CD4-positive, alpha-beta memory T cell (primary cell): ENCODE measurements around the gene B3GALNT2. TPM values are rescaled to one million over a fixed set of nuclear protein-coding genes. Genes with fewer than 3 reads are reported as not detected.
A peak's percentile ranks its signal among the peaks of the same experiment; 100 is the strongest.

ENCODE experiments used
- CTCF ChIA-PET: fragments of 350-600 bp; sonication (Branson Sonifier 250); formaldehyde crosslinking; loops from one replicate; lab custom pipeline; 2021; ENCODE audit warnings: inconsistent platforms; ENCODE audit not compliant: partially characterized antibody; lab: Charles Lee
- POLR2A ChIA-PET: fragments of 350-600 bp; sonication (Branson Sonifier 250); formaldehyde crosslinking; loops from one replicate; lab custom pipeline; 2021; ENCODE audit not compliant: partially characterized antibody; lab: Charles Lee
- DNase-seq, 5 donors: peaks; one replicate each; pipeline versions ENCODE4 v3.0.0 to v3.0.0-alpha.2; 2020 to 2022; ENCODE audit warnings: mixed read lengths in 1 of 5
- H3K27ac ChIP-seq: one replicate; pipeline ENCODE4 v1.7.0; 2013; ENCODE audit warnings: low read depth, low read length
- H3K27me3 ChIP-seq: 2 replicates; pipeline ENCODE4 v1.7.0; 2013; ENCODE audit warnings: mild to moderate bottlenecking, low read length, moderate library complexity; ENCODE audit not compliant: insufficient read depth
- H3K36me3 ChIP-seq: 2 replicates; pipeline ENCODE4 v1.7.0; 2013; ENCODE audit warnings: mild to moderate bottlenecking, low read length, moderate library complexity; ENCODE audit not compliant: insufficient read depth
- H3K4me1 ChIP-seq: 2 replicates; pipeline ENCODE4 v1.7.0; 2013; ENCODE audit warnings: mild to moderate bottlenecking, low read length, moderate library complexity; ENCODE audit not compliant: insufficient read depth
- H3K4me3 ChIP-seq, 2 donors: one replicate each; pipeline ENCODE4 v1.7.0; 2013; ENCODE audit warnings: low read length in 2 of 2, mild to moderate bottlenecking in 1 of 2
- H3K9me3 ChIP-seq, 2 donors: one replicate each; pipeline ENCODE4 v1.7.0; 2013; ENCODE audit warnings: low read length in 2 of 2, control low read depth in 1 of 2; ENCODE audit not compliant: control insufficient read depth in 1 of 2
- H3K27ac Mint-ChIP-seq, 7 donors: one replicate each; pipeline ENCODE4 v1.8.0; 2020 to 2021; ENCODE audit warnings: mixed read lengths in 7 of 7, mild to moderate bottlenecking in 6 of 7, inconsistent platforms in 3 of 7, moderate library complexity in 3 of 7
- H3K27me3 Mint-ChIP-seq, 2 donors: one replicate each; pipeline ENCODE4 v1.8.0; 2020 to 2021; ENCODE audit warnings: mixed read lengths in 2 of 2
- H3K36me3 Mint-ChIP-seq, 2 donors: one replicate each; pipeline ENCODE4 v1.8.0; 2020 to 2021; ENCODE audit warnings: mixed read lengths in 2 of 2, inconsistent platforms in 1 of 2, mild to moderate bottlenecking in 1 of 2
- H3K4me1 Mint-ChIP-seq, 4 donors: one replicate each; pipeline ENCODE4 v1.8.0; 2020 to 2021; ENCODE audit warnings: mixed read lengths in 4 of 4, mild to moderate bottlenecking in 1 of 4
- H3K4me3 Mint-ChIP-seq, 8 donors: one replicate each; pipeline ENCODE4 v1.8.0; 2020 to 2021; ENCODE audit warnings: mixed read lengths in 8 of 8, mild to moderate bottlenecking in 7 of 8, moderate library complexity in 6 of 8, inconsistent platforms in 3 of 8
- H3K9me3 Mint-ChIP-seq, 8 donors: one replicate each; pipeline ENCODE4 v1.8.0; 2020 to 2021; ENCODE audit warnings: mixed read lengths in 8 of 8, mild to moderate bottlenecking in 5 of 8, inconsistent platforms in 3 of 8, moderate library complexity in 1 of 8
- intact Hi-C: fragments of 100-400 bp; cut with micrococcal nuclease; formaldehyde crosslinking; loops from one replicate; pipeline ENCODE4 v1.15.1; 2023
- polyA plus RNA-seq, 2 donors: library from polyadenylated mRNA; unstranded; fragments of 300-500 nt; fragmentation: Illumina TruSeq; gene quantifications; one replicate each; pipeline ENCODE4 v1.2.3, GENCODE V29; 2021
- total RNA-seq, 2 experiments: library from RNA; stranded (reverse); gene quantifications; one replicate each; pipeline ENCODE4 v1.2.3, GENCODE V29; 2021

The B3GALNT2 gene
- total and polyA plus RNA-seq, 4 experiments from 2014 or later: 6.3 to 12.1 (median 9.1) TPM

- H3K4me1 Mint-ChIP-seq: peaks cover 6 to 11% (median 9%) of the 10 kb centered on the region in 4 donors
- H3K4me3 Mint-ChIP-seq: no peak overlapping the region
- Histone ChIP-seq H3K4me1 (no peaks in the 10 kb centered on the region), H3K27ac (no peak overlapping the region), H3K9me3 (no peaks in the 10 kb centered on the region), H3K4me3 (no peak overlapping the region), H3K36me3 (no peaks in the 10 kb centered on the region), H3K27me3 (no peaks in the 10 kb centered on the region)
- intact Hi-C loops: loop anchor here (1.0 kb wide), 1 partner anchor 162 kb away; no protein-coding TSS in a partner anchor
- peak; percentile 53 to 64 (median 61) for DNase-seq
- ChIA-PET POLR2A (interaction anchor here (1.0 to 2.6 kb wide), 3 partner anchors 47 to 311 kb away, joined by 4 to 9 read pairs (median 8); no protein-coding TSS in a partner anchor), CTCF (interaction anchor here (0.7 to 7.4 kb wide), 38 partner anchors 11 to 928 kb away, joined by 3 to 130 read pairs (median 10); partner anchors contain the start of genes B3GALNT2, RBM34 and TOMM20)
- no peaks in the 10 kb centered on the region for H3K27me3 Mint-ChIP-seq
- peak overlapping the region in 1 of 7 donors; percentile 8 for H3K27ac Mint-ChIP-seq
- H3K9me3 Mint-ChIP-seq: no peaks in the 10 kb centered on the region
- peaks cover 0 to 8% of the 10 kb centered on the region in 2 donors for H3K36me3 Mint-ChIP-seq
These were observed 89.0 kb downstream of the B3GALNT2 start for GRCh38 chr1:235415008-235415904.

DNA sequence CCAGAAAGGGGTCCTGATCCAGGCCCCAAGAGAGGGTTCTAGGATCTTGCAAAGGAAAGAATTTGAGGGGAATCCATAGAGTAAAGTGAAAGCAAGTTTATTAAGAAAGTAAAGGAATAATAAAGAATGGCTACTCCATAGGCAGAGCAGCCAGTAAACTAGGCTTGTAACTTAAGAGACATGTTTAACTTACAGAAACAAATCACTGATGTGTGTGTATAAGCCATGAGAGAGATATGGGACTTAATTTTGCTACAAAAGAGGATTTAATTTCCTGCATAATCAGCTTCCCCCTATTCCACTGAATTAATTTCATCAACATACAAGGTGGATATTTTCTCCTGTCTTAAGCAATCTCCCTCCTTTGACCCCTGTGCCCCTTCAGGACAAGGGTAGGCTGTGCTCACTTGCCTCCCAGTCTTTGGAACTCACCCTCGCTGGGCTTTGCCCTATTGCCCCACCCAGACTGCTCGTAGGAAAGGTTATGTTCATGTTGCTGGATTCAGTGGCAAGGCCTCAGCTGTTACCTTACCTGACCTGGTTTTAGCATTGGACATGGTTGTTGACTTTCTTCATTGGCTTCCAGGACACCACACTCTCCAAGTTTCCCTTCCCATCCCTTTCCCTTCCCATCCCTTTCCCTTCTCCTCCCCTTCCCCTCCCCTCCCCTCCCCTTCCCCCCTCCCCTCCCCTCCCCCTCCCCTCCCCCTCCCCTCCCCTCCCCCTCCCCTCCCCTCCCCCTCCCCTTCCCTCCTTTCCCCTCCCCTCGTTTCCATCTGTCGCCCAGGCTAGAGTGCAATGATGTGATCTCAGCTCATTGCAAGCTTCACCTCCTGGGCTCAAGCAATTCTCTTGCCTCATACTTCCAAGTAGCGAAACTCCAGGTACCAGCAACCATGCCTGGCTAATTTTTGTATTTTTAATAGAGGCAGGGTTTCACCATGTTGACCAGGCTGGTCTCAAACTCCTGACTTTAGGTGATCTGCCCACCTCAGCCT lies 92.5 kb downstream of the B3GALNT2 start:
- Mint-ChIP-seq H3K4me1 (peaks cover 6 to 10% (median 8%) of the 10 kb centered on the region in 4 donors), H3K4me3 (no peak overlapping the region), H3K27me3 (no peaks in the 10 kb centered on the region), H3K9me3 (no peaks in the 10 kb centered on the region), H3K27ac (peak overlapping the region in 5 of 7 donors; percentile 37 to 88 (median 60)), H3K36me3 (peaks cover 0 to 5% of the 10 kb centered on the region in 2 donors)
- peak in 1 of 5 donors; percentile 6 for DNase-seq
- Histone ChIP-seq H3K27ac (no peak overlapping the region), H3K27me3 (no peaks in the 10 kb centered on the region), H3K4me1 (no peaks in the 10 kb centered on the region), H3K9me3 (no peaks in the 10 kb centered on the region), H3K4me3 (no peak overlapping the region), H3K36me3 (no peaks in the 10 kb centered on the region)
- intact Hi-C loops: no loop called here
- ChIA-PET POLR2A (interaction anchor here (0.9 kb wide), 1 partner anchor 83 kb away, joined by 3 read pairs; no protein-coding TSS in a partner anchor), CTCF (interaction anchor here (0.6 to 7.4 kb wide), 6 partner anchors 9 to 315 kb away, joined by 3 to 130 read pairs (median 4); no protein-coding TSS in a partner anchor)

- peak overlapping the region in 3 of 7 donors; percentile 9 to 59 (median 44) for H3K27ac Mint-ChIP-seq
These were observed 93.8 kb downstream of the B3GALNT2 start for GRCh38 chr1:235410467-235410866.

DNA sequence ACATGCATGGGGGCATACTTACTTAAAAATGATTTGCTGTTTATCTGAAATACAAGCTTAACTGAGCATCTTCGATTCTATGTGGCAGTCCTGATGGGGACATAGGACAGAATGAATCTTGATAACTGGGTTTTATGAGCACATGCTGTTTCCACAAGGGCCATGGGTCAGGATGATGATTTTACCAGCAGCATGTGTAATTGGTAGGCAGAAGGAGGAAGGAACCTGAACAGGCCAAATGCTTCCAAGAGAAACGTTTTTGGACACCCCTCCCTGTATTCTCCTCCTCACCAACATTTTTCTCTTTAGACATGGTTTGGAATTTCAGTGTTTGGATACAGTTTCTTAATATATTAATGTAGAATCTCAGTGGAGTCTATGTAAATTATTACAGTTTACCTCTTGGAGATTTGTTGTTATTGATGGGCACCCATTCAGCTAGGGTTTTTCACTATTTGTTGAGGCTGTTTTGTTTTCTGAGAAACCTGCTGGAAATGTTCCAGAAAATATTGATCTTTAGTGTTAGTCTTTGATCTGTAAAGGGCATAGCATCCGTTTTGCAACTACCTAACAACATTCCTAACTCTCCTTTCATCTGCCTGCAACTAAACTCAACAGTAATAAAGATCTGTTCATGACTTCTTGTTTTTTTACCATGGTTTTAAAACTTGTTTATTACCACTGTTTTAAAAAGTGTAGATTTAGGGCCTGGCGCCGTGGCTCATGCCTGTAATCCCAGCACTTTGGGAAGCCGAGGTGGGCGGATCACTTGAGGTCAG lies 95.0 kb downstream of the B3GALNT2 start:
- Mint-ChIP-seq H3K27me3 (no peaks in the 10 kb centered on the region), H3K4me3 (no peak overlapping the region), H3K36me3 (peaks cover 0 to 2% of the 10 kb centered on the region in 2 donors), H3K4me1 (peaks cover 0 to 8% (median 7%) of the 10 kb centered on the region in 4 donors), H3K9me3 (no peaks in the 10 kb centered on the region), H3K27ac (peak overlapping the region in 1 of 7 donors; percentile 25)
- H3K36me3 ChIP-seq: no peaks in the 10 kb centered on the region
- H3K9me3 ChIP-seq: no peaks in the 10 kb centered on the region
- no peak for DNase-seq
- no peaks in the 10 kb centered on the region for H3K4me1 ChIP-seq
- no peak overlapping the region for H3K27ac ChIP-seq
- no peak overlapping the region for H3K4me3 ChIP-seq
- intact Hi-C loops: no loop called here
- POLR2A ChIA-PET: no interaction called here
- CTCF ChIA-PET: interaction anchor here (0.8 to 1.8 kb wide), 4 partner anchors 8 to 313 kb away, joined by 3 to 8 read pairs (median 3); no protein-coding TSS in a partner anchor
- no peaks in the 10 kb centered on the region for H3K27me3 ChIP-seq

More at GRCh38 chr1:235410467-235410866, 93.8 kb downstream of the B3GALNT2 start:
- no peaks in the 10 kb centered on the region for H3K9me3 ChIP-seq
- no peak overlapping the region for H3K27ac ChIP-seq
- intact Hi-C loops: no loop called here
- peaks cover 5 to 10% (median 8%) of the 10 kb centered on the region in 4 donors for H3K4me1 Mint-ChIP-seq
- H3K27me3 Mint-ChIP-seq: no peaks in the 10 kb centered on the region
- peaks cover 0 to 5% of the 10 kb centered on the region in 2 donors for H3K36me3 Mint-ChIP-seq
- DNase-seq: no peak
- no peak overlapping the region for H3K4me3 ChIP-seq
- H3K27me3 ChIP-seq: no peaks in the 10 kb centered on the region
- no peak overlapping the region for H3K4me3 Mint-ChIP-seq
- ChIA-PET POLR2A (no interaction called here), CTCF (interaction anchor here (1.5 to 7.4 kb wide), 2 partner anchors 151 to 158 kb away, joined by 6 to 130 read pairs; no protein-coding TSS in a partner anchor)
- H3K4me1 ChIP-seq: no peaks in the 10 kb centered on the region
- H3K9me3 Mint-ChIP-seq: no peaks in the 10 kb centered on the region
- no peaks in the 10 kb centered on the region for H3K36me3 ChIP-seq

GRCh38 chr1:235408503-235408960 lies 95.7 kb downstream of the B3GALNT2 start:
- H3K36me3 Mint-ChIP-seq: peaks cover 2 to 3% of the 10 kb centered on the region in 2 donors
- Histone ChIP-seq H3K27me3 (no peaks in the 10 kb centered on the region), H3K4me1 (no peaks in the 10 kb centered on the region), H3K4me3 (no peak overlapping the region), H3K9me3 (no peaks in the 10 kb centered on the region), H3K36me3 (no peaks in the 10 kb centered on the region), H3K27ac (no peak overlapping the region)
- peaks cover 0 to 8% (median 7%) of the 10 kb centered on the region in 4 donors for H3K4me1 Mint-ChIP-seq
- CTCF ChIA-PET: interaction anchor here (0.8 to 1.8 kb wide), 4 partner anchors 8 to 313 kb away, joined by 3 to 8 read pairs (median 3); no protein-coding TSS in a partner anchor
- H3K9me3 Mint-ChIP-seq: no peaks in the 10 kb centered on the region
- H3K27me3 Mint-ChIP-seq: no peaks in the 10 kb centered on the region
- no peak overlapping the region for H3K27ac Mint-ChIP-seq
- no peak for DNase-seq
- POLR2A ChIA-PET: no interaction called here
- intact Hi-C loops: no loop called here
- H3K4me3 Mint-ChIP-seq: no peak overlapping the region

DNA sequence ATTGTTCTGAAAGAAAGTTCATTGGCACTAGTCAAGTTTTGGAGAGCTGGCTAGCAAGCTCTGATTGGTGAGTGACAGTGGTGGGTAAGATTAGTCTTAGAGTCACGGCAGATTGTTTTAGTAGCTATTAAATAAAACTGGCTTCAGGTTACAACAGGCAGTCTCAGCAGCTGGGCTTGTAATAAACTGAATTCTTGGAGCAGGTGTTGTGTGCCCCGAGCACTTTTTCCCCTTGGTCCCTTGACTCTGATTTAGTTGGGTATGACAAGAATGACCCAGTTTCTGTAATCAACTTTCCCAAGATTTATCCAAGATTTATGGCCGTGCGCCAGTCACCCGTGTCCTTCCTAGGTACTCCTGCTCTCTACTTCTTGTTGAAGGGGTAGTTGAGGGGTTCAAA lies 96.8 kb downstream of the B3GALNT2 start:
- no peak overlapping the region for H3K27ac ChIP-seq
- H3K27me3 ChIP-seq: no peaks in the 10 kb centered on the region
- H3K36me3 ChIP-seq: no peaks in the 10 kb centered on the region
- intact Hi-C loops: no loop called here
- CTCF ChIA-PET: no interaction called here
- H3K4me1 Mint-ChIP-seq: peaks cover 0 to 8% (median 7%) of the 10 kb centered on the region in 4 donors
- POLR2A ChIA-PET: no interaction called here
- H3K4me1 ChIP-seq: no peaks in the 10 kb centered on the region
- H3K4me3 ChIP-seq: no peak overlapping the region
- no peaks in the 10 kb centered on the region for H3K9me3 ChIP-seq
- no peaks in the 10 kb centered on the region for H3K9me3 Mint-ChIP-seq
- H3K36me3 Mint-ChIP-seq: peaks cover 3 to 4% of the 10 kb centered on the region in 2 donors
- no peak for DNase-seq
- H3K27me3 Mint-ChIP-seq: no peaks in the 10 kb centered on the region
- no peak overlapping the region for H3K4me3 Mint-ChIP-seq
- no peak overlapping the region for H3K27ac Mint-ChIP-seq
